GM21360 (cell line): ENCODE results near the gene KPNA5.
"Not testable (repeated sequence)": the region's sequence is repeated elsewhere in the genome, so short reads cannot be mapped to it uniquely, and the experiment has no call there.

ENCODE experiments used
- ATAC-seq: cut with Tn5 transposase; IDR thresholded peaks from one replicate; pipeline ENCODE4 v1.9.1; 2021; ENCODE audit warnings: mild to moderate bottlenecking, moderate library complexity; ENCODE audit not compliant: unreplicated experiment

The KPNA5 gene

GRCh38 chr6:116697480-116697879 lies 16.5 kb downstream of the KPNA5 start:
- ATAC-seq = no peak

- ATAC-seq = not testable (repeated sequence)
These were observed 22.9 kb downstream of the KPNA5 start for GRCh38 chr6:116703888-116704287.

- ATAC-seq = no peak
These were observed 24.9 kb downstream of the KPNA5 start for GRCh38 chr6:116705917-116706316.

DNA sequence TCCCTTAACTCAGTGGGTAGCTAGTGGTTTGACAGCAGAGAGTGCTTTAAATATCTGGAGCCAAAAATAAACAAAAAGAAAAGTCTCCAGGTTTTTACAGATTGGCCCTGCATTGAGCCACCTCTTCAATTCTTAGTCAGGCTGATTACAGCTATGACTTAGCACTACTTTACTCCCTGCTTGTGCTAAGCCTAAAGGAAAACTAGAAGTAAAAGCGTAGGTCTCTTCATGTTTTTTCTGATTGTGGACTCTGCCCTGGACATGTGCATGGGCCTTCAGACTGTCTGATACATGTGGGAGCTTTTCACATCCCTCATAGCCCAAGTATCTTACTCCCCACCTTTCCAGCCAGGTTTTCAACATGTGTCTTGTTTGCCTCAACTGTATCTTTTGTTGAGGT lies 33.3 kb downstream of the KPNA5 start:
- no peak for ATAC-seq

GRCh38 chr6:116714761-116715160 lies 33.8 kb downstream of the KPNA5 start:
- ATAC-seq = no peak

- ATAC-seq = no peak
These were observed 45.9 kb downstream of the KPNA5 start for GRCh38 chr6:116726947-116727346.

GRCh38 chr6:116730513-116730912 lies 49.5 kb downstream of the KPNA5 start:
- ATAC-seq = no peak

DNA sequence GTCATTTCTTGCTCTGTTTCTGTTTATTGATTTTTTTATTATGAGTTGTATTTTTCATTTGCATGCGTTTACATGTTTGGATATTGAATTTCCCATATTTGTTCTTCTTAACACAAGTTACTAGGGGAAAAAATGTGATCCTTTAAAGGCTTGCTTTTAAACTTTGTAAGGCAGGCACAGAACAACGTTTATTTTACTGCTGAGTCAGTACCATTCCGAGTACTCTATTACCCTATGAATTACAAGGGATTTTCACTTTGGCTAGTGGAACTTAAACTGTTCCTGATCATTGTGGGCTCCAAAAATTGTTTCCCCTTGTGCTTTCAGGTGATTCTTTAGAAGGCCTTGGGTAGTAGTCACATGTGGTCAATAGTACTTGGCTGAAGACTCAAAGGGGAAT lies 56.0 kb downstream of the KPNA5 start:
- no peak for ATAC-seq

DNA sequence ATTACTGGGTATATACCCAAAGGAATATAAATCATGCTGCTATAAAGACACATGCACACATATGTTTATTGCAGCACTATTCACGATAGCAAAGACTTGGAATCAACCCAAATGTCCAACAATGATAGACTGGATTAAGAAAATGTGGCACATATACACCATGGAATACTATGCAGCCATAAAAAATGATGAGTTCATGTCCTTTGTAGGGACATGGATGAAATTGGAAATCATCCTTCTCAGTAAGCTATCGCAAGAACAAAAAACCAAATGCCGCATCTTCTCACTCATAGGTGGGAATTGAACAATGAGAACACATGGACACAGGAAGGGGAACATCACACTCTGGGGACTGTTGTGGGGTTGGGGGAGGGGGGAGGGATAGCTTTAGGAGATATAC lies 59.5 kb downstream of the KPNA5 start:
- not testable (repeated sequence) for ATAC-seq

- no peak for ATAC-seq
These were observed 60.6 kb downstream of the KPNA5 start for GRCh38 chr6:116741571-116741970.

GRCh38 chr6:116745176-116745575 lies 64.2 kb downstream of the KPNA5 start:
- no peak for ATAC-seq

- no peak for ATAC-seq
These were observed 80.8 kb downstream of the KPNA5 start for GRCh38 chr6:116761779-116762178.

- no peak for ATAC-seq
These were observed 81.2 kb downstream of the KPNA5 start for GRCh38 chr6:116762235-116762634.

DNA sequence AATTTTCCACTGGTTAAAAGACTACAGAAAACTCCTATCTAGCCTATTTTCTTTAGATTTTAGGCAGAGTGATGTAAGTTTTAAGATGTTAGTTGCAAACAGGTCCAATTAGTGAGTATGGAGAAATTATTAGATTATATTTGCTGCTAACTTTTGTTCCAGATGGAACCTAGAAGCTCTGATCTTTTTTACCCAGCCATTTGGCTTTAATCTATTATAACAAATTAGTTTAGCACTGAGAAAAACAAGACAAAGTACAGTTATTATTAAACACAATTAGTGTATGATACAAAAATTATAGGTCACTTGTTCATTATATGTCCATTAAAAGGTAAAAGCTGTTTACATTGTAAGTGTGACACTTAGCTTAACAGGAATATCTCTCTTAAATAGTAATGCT lies 82.0 kb downstream of the KPNA5 start:
- ATAC-seq = no peak

GRCh38 chr6:116763906-116764628 lies 83.1 kb downstream of the KPNA5 start:
- ATAC-seq = no peak

DNA sequence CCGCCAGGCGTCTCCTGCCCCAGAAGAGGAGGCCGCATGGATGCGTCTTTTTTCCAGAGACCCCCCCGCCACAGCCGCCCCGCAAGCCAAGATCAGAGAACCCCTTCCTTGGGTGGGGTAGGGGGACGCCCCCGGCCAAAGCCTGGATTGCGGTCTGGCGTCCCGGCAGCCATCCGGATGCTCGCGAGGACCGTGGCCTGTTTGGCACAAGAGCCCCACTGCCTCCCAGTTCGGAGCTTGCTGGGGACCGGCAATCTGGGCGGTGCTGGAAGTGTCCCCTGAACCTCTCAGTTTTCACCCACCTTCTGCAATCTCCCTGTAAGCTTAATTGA lies 83.6 kb downstream of the KPNA5 start:
- ATAC-seq = no peak

DNA sequence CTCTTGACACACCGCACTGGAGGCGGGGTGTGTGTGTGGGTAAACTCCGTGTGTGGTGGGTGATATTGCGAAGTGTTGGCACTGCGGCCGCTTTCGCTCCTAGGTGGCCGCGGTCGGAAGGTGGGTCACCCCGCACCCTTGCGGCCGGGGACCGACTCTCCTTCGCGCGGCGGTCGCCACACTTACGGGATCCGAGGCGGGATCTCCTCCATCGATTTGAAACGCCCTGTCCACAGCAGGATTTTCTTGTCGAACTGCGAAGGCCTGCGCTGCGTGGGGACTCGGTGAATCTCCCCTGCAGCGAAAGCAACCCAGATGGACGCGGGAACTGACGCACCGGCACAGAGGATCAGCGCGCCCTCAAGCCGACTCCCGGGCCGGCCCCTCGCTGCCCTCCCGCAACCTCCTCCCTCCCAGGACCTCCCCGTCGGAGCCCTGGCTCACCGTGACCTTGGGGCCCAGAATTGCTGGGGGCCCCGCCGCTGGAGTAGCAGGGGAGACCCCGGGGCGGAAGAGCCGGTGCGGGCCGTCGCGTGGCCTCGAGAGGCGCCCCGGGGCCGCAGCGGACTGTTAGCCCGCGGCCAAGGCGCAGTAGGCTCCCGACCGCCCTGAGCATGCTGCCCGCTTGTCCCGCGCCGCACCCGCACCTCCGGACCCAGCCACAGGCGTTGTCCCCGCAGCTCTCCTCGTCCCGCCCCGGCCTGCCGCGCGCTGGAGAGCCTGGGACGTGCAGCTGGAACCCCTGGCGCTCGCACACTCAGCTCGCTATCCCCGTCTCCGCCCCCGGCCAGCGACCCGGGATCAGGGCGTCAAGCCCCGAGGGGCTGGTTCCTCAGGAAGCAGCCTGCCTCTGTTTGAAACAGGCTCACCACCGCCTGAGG lies 84.2 kb downstream of the KPNA5 start, which contains the start of gene FAM162B:
TSS of gene FAM162B (minus strand) at position 759 of the 881 bp plus-strand sequence. CDS start at position 616, 143 bp downstream.
- ATAC-seq = no peak

DNA sequence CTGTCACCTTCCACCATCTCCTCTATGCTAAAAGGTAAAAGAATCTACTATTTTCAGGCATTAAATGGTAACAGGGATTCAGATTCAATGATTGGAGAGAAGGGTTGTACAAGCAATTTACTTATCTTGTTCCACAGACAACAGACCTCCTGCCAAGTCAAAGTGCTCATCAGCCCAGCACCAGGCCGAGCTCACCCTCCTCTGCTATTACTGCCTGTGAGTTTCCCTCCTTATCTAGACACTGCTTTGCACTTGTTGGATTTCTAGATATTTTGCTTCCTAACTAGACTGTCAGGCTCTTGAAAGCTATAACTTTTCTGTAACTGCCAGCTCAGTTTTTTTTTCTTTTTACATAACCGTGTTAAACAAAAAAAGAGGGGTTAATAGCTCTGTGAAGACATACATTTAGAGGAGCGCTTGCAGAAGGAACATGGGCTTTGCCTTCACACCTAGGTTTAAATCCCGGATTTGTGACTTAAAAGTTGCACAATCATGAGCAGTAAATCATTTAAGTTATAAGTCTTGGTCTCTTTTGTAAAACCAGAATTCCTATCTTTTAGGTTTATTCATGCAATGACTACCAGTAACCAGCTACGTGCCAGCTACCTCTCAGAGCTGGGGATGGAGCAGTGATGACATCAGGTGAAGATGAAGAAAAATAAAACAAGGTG lies 85.6 kb downstream of the KPNA5 start:
- no peak for ATAC-seq

DNA sequence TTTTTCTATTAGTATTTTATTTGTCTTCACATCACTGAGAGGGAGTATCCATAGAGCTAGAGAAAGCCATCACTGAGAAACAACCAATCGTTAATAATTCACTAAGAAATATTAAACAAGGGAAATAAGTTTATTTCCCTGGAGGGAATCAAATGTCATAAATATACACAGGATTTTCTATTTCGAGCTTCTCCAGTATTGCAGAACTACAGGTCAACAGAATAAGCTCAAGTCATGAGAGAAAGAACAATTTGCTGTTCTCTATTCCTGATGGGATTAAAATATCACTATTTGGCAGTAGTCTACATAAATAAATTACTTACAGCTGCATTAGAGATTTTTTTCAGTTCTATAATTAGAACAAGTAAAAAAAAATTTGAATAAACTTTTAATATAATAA lies 86.7 kb downstream of the KPNA5 start:
- ATAC-seq = no peak

DNA sequence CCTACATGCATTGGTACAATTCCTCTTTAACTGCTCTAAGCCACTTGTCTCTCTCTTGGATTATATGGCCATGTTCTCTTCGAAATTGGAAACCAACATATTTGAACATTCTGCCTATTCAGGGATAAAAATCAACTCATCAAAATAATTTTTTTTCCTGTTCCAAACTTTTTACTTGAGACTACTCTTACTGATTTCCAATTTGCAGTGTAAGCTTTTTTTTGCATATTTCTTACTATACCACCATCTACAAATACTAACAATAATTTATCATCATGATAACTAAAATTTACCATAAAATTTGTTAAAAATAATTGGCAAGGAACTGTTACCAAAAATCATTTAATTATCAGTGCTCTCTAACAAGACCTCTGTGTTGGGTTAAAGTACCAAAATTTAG lies 91.4 kb downstream of the KPNA5 start:
- no peak for ATAC-seq

GRCh38 chr6:116773886-116774285 lies 92.9 kb downstream of the KPNA5 start:
- ATAC-seq = no peak
